ENCODE data around the gene BAZ1A.

The BAZ1A gene, protein sequence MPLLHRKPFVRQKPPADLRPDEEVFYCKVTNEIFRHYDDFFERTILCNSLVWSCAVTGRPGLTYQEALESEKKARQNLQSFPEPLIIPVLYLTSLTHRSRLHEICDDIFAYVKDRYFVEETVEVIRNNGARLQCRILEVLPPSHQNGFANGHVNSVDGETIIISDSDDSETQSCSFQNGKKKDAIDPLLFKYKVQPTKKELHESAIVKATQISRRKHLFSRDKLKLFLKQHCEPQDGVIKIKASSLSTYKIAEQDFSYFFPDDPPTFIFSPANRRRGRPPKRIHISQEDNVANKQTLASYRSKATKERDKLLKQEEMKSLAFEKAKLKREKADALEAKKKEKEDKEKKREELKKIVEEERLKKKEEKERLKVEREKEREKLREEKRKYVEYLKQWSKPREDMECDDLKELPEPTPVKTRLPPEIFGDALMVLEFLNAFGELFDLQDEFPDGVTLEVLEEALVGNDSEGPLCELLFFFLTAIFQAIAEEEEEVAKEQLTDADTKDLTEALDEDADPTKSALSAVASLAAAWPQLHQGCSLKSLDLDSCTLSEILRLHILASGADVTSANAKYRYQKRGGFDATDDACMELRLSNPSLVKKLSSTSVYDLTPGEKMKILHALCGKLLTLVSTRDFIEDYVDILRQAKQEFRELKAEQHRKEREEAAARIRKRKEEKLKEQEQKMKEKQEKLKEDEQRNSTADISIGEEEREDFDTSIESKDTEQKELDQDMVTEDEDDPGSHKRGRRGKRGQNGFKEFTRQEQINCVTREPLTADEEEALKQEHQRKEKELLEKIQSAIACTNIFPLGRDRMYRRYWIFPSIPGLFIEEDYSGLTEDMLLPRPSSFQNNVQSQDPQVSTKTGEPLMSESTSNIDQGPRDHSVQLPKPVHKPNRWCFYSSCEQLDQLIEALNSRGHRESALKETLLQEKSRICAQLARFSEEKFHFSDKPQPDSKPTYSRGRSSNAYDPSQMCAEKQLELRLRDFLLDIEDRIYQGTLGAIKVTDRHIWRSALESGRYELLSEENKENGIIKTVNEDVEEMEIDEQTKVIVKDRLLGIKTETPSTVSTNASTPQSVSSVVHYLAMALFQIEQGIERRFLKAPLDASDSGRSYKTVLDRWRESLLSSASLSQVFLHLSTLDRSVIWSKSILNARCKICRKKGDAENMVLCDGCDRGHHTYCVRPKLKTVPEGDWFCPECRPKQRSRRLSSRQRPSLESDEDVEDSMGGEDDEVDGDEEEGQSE (N-terminal part only)

DNA sequence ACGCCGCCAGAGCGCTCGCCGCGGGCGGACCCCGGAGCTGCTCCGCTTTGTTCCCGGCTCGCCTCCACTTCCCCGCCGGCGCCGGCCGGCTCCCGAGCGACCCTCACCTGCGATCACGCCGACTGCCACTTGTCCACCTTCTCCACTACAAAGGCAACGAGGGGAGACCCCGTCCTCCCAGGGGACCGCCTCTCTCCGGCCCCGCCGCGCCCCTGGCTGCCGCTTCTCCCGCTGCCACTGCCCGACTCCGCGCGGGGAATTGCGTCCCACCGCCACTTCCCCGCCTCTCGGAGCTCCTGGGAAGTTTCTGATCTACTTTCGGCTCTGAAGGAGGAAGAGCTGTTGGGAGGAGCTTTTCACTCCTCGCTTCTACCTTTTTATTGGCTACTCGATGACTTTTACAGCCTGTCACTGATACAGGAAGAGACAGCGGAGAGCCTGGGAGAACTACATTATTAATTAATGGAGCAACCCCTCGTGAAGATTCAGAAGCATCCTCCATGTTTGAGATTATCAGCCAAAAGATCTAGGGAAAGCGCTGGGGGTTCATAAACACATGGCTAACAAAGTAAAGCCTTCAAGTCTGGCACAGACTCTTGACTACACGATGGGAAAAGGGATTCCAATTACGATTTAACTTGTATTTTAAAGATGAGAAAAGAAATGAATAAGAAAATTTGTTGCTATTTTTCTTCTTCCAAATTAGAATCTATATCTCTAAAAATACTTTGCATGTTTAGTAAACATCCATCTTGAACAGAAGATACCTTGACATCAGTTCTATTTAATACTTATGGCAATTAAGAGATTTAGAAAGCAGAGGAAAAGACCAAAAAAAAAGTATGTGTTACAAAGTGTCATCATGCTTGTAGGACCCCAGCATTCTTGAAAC, at the start of gene BAZ1A:
Gene BAZ1A, minus strand, starts transcription at position 330 of the 892 bp plus-strand sequence. CDS start 756 bp downstream, outside the sequence.
- peak; percentile 66 for DNase-seq (ENCODE audit: low read depth)

DNA sequence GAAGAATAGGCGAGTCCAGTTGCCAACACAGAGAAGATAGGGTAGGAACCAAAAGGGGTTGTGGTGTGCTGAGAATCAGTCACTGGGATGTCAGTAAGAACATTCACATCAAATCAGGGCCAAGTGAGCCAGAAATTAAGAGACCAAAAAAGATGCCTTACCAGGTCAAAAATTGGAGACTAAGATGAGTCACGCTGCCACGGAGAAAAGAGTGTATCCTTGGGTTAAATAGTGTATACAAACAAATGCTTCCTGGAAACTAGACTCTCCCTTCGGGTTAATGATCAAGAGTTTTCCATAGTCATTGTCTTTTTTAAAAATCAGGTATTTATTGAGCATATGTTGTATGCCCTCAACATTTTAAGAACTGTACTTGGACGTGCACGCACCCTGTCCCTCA, 45.2 kb upstream of the BAZ1A start:
- no peak for DNase-seq (ENCODE audit: low read depth)

- DNase-seq (ENCODE audit: low read depth): no peak
Observed at GRCh38 chr14:34913619-34914018, 38.5 kb upstream of the BAZ1A start.

DNA sequence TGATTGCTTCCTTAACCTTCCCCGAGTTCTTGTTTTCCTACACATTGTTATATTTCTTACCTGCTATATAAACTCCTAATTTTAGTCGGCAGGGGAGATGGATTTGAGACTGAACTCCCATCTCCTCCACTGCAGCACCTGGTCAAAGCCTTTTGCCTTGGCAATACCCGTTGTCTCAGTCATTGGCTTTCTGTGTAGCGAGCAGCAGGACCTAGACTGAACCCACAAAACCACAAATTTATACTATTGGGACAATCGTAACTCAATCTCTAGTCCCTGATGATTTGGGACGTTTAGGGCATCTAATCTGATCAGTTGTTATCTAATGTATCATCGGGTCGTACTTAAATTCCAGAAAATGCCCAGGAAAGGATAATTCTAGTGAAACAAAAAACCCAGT, 37.8 kb upstream of the BAZ1A start:
- DNase-seq (ENCODE audit: low read depth): no peak

DNA sequence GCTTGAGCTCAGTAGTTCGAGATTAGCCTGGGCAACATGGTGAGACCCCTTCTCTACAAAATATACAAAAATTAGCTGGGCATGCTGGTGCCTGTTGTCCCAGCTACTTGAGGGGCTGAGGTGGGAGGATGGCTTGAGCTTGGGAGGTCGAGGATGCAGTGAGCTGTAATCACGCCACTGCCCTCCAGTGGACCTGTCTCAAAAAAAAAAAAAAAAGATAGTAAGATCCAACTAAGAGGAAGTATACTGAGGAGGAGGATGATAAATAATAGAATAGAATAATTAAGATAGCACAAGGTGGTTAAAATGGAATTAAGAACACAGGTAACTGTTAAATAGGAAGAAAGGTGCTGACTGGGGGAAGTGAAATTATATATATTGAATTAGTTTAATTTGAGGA, 37.0 kb upstream of the BAZ1A start:
- no peak for DNase-seq (ENCODE audit: low read depth)

DNA sequence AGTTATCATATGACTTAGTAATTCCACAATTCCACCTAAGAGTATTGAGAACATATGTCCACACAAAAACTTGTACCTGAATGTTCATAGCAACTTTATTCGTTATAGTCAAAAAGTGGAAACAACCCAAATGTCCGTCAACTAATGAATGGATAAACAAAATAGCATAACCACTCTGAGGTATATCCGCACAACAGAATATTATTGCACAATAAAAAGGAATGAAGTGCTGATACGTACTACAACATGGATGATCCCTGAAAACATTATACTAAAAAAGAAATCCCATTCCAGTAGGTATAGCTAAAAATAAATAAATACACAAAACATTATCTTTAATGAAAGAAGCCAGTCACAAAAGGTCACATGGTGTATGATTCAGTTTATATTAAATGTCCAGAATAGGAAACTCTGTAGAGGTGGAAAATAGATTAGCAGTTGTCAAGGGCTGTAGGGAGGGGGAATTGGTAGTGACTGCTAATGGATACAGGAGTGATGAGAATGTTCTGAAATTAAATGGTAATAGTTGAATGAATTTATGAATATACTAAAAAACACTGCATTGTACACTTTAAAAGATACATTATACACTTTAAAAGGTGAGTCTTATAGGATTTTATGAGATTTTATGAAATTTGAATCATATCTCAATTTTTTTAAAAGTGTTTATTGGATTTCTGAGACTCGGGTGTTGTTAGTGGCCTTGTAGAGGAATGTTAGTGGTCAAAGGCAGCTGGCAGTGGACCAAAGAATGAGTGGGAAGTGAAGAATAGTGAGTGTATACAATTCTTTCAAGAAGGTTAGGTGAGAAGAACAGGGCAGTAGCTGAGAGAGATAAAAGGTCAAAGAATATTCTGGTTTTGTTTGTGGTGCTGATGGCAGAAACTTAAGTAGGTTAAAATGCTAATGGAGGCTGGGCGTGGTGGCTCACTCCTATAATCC, 36.3 kb upstream of the BAZ1A start:
- no peak for DNase-seq (ENCODE audit: low read depth)

DNA sequence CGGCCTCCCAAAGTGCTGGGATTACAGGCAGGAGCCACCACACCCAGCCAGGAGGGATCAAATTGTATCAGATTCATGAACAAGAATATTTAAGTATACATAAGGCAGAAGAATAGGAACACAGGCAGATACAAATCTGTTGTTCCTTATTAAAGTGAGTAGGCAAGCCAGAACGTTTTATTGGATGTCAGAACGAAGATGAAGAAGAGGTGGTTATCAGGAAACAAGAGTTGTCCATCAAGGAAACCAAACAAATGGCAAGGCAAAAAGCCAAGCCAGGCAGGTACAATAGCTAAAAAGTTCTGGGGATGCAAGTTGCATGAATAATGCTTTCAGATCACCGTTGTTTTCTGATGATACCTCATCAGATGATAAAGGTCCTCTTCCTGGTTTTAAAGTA, 31.1 kb upstream of the BAZ1A start:
- no peak for DNase-seq (ENCODE audit: low read depth)

GRCh38 chr14:34895277-34895676, 20.1 kb upstream of the BAZ1A start:
- DNase-seq (ENCODE audit: low read depth): no peak

DNA sequence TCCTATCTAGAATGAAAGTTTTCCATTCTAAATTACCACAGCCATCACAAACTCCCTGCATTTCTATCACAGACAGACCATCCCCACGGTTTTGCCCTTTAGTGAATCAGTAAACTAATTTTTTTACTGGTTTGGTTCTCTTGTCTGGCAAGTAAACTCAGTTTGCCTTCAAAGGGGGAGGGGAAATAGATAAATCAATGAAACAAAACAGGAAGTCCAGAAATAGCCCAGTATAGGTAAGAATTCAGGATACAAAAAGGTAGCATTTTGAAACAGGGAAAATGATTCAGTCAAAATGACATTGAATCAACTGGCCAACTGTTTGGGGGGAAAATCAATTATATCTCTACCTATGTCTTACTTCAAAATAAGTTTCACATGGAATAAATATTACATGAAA, 15.8 kb upstream of the BAZ1A start:
- no peak for DNase-seq (ENCODE audit: low read depth)

GRCh38 chr14:34888186-34888585, 13.0 kb upstream of the BAZ1A start:
- no peak for DNase-seq (ENCODE audit: low read depth)

DNA sequence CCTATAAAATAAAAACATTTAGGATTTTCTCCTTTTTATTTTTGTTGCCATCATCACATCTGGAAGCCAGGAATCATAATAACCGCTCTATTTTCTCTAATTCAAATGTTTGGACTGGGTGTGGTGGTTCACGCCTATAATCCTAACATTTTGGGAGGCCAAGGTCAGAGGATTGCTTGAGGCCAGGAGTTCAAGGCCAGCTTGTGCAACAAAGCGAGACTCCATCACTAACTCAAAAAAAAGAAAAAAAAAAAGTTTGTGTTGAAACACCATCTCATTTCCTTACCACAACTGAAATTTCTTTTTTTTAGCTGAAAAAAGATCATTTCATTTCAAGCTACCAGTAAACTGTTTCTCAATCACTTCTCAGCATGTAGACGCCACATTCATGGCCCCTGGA, 8.8 kb upstream of the BAZ1A start:
- no peak for DNase-seq (ENCODE audit: low read depth)

GRCh38 chr14:34874386-34875030, 652 bp downstream of the BAZ1A start:
- DNase-seq (ENCODE audit: low read depth): no peak

- peak; percentile 51 for DNase-seq (ENCODE audit: low read depth)
Observed at GRCh38 chr14:34873589-34874385, 1.4 kb downstream of the BAZ1A start.

- no peak for DNase-seq (ENCODE audit: low read depth)
Observed at GRCh38 chr14:34872822-34873588, 2.2 kb downstream of the BAZ1A start.

DNA sequence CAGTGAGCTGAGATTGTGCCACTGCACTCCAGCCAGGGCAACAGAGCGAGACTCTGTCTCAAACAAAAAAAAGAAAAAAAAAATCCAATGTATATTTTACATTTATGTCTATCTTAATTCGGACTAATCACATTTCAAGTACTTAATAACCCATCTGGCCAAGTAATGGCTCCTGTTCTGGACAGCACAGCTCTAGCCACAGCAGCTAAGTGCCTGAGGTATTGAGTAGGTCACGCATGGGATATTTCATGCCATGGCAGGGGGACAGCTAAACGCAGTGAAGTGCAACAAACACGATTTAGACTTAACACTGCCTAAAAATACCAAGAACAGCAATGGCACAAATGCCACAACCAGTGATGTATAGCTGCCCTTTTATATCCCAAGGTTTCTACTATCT, 8.0 kb downstream of the BAZ1A start:
- no peak for DNase-seq (ENCODE audit: low read depth)

GRCh38 chr14:34865889-34866574, 9.1 kb downstream of the BAZ1A start:
- DNase-seq (ENCODE audit: low read depth): no peak

GRCh38 chr14:34863844-34864243, 11.3 kb downstream of the BAZ1A start:
- DNase-seq (ENCODE audit: low read depth): no peak
